Adrenal gland (tissue), 12 donors: Measurements from ENCODE around the gene SNX5. TPM values are rescaled to one million over a fixed set of nuclear protein-coding genes. Genes with fewer than 3 reads are reported as not detected.

Experiments
- DNase-seq, 7 donors: peaks; one replicate each; pipeline ENCODE4 v3.0.0-alpha.2; 2019 to 2020
- H3K27ac ChIP-seq, 5 donors: fragments of 200-600 bp; sonication (generic) in 4 of 5; 1 replicate in 3 of 5; 2 replicates in 2 of 5; pipeline versions ENCODE4 v1.5.1 to v1.8.0; 2016 to 2020; ENCODE audit warnings: mild to moderate bottlenecking in 1 of 5
- H3K27me3 ChIP-seq: fragments of 200-600 bp; 2 replicates; pipeline ENCODE4 v1.8.0; 2021
- H3K36me3 ChIP-seq, 2 donors: fragments of 200-600 bp; replicated peaks in 1 of 2; 1 replicate in 1 of 2; 2 replicates in 1 of 2; pipeline versions ENCODE4 v1.5.1 to v1.8.0; 2018 to 2022
- H3K4me1 ChIP-seq, 2 donors: fragments of 200-600 bp; replicated peaks in 1 of 2; 1 replicate in 1 of 2; 2 replicates in 1 of 2; pipeline versions ENCODE4 v1.5.1 to v1.8.0; 2018 to 2021
- H3K4me3 ChIP-seq, 4 donors: fragments of 200-600 bp; sonication (generic) in 3 of 4; one replicate each; pipeline ENCODE4 v1.5.1; 2016 to 2018
- H3K9me3 ChIP-seq, 3 donors: fragments of 200-600 bp; sonication (generic) in 1 of 3; replicated peaks in 1 of 3; 1 replicate in 2 of 3; 2 replicates in 1 of 3; pipeline versions ENCODE4 v1.5.1 to v1.8.0; 2016 to 2021
- POLR2A ChIP-seq, 2 donors: fragments of 450-650 bp; IDR thresholded peaks; one replicate each; pipeline ENCODE4 v1.6.1; 2017; ENCODE audit warnings: antibody characterized with exemption in 2 of 2, mild to moderate bottlenecking in 2 of 2, moderate library complexity in 1 of 2
- WGBS, 4 donors: extraction: QIAGEN DNeasy Blood & Tissue Kit in 2 of 4; methylation state at CpG; one replicate each; pipeline versions ENCODE4 v1.1.5 to v1.1.7; 2013 to 2017; 5-methylcytosine and 5-hydroxymethylcytosine counted together
- intact Hi-C, 2 donors: fragments of 100-400 bp; cut with DNase I; formaldehyde crosslinking; loops; one replicate each; pipeline versions ENCODE4 v1.14.1 to v1.15.0; 2022 to 2023
- polyA plus RNA-seq, 3 donors: library from polyadenylated mRNA; stranded (reverse); fragments of 200-250 nt in 2 of 3; fragments of 350-450 nt in 1 of 3; fragmentation: Illumina TruSeq in 1 of 3; extraction: RNeasy Lipid Tissue Mini Kit (QIAGEN cat#74804) in 1 of 3; gene quantifications; one replicate each; pipeline ENCODE4 v1.2.3, GENCODE V29; 2013 to 2014
- total RNA-seq, 9 donors: library from RNA; depleted of rRNA in 4 of 9; stranded (reverse); fragments of >200 nt in 4 of 9; fragments of 120-200 nt in 1 of 9; fragmentation: NEBNext Ultra II Directional in 1 of 9; extraction: Animal tissue kit (Norgen Biotek cat#: 25700) in 1 of 9; gene quantifications; one replicate each; pipeline versions ENCODE4 v1.1.0 to v1.2.4, GENCODE V29; 2013 to 2023
- TF ChIP-seq, protein P1 (sequence below), 6 experiments: fragments of 450-650 bp in 4 of 6; fragments of 200-600 bp in 2 of 6; sonication (generic) in 1 of 6; IDR thresholded peaks; 1 replicate in 5 of 6; 2 replicates in 1 of 6; pipeline versions ENCODE4 v1.5.1 to v1.8.0; 2016 to 2021; ENCODE audit warnings: antibody characterized with exemption in 6 of 6, mild to moderate bottlenecking in 2 of 6, moderate library complexity in 1 of 6
- donor health status: healthy with polysubstance abuse.
- donor health status: Bipolar disorder and iron deficiency.
- donor health status: DM: yes; HTN: yes; CAD: no.
- donor health status: DM: no; HTN: no; CAD: no.
- donor health status: DM: no; HTN: no; CAD: no.
- donor health status: DM: yes; HTN: yes; CAD: no.

Gene SNX5
- total and polyA plus RNA-seq, 12 donors, result 103 to 201 (median 144) TPM

DNA sequence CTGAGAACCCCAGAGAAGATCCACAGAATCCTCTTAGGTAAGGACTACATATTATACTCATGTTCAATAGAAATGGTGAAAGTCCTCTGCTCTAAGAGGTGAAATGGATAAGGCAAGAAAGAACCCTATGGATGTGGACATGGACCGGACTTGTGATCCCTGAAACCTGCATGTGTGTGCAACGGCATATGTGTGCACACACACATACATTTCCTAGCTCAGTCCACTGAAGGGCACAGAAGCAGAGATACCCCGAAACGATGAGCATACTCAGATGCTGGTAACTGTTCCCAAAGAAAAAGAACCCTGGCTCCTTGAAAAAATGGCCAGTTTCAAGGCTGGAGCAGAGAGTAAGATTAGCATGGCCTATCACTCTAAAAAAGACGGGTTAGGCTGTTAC lies 22.6 kb downstream of the SNX5 start:
- TF ChIP-seq, protein P1, sequence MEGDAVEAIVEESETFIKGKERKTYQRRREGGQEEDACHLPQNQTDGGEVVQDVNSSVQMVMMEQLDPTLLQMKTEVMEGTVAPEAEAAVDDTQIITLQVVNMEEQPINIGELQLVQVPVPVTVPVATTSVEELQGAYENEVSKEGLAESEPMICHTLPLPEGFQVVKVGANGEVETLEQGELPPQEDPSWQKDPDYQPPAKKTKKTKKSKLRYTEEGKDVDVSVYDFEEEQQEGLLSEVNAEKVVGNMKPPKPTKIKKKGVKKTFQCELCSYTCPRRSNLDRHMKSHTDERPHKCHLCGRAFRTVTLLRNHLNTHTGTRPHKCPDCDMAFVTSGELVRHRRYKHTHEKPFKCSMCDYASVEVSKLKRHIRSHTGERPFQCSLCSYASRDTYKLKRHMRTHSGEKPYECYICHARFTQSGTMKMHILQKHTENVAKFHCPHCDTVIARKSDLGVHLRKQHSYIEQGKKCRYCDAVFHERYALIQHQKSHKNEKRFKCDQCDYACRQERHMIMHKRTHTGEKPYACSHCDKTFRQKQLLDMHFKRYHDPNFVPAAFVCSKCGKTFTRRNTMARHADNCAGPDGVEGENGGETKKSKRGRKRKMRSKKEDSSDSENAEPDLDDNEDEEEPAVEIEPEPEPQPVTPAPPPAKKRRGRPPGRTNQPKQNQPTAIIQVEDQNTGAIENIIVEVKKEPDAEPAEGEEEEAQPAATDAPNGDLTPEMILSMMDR (IDR thresholded peaks at IDR 0.05), result no peak
- no peak for TF ChIP-seq POLR2A (IDR thresholded peaks at IDR 0.05)
- Histone ChIP-seq H3K27me3 (no peaks in the 10 kb centered on the region), H3K4me3 (no peak overlapping the region), H3K9me3 (no peaks in the 10 kb centered on the region), H3K36me3 (peaks cover 0 to 94% of the 10 kb centered on the region in 2 donors), H3K27ac (no peak overlapping the region), H3K4me1 (peaks cover 0 to 14% of the 10 kb centered on the region in 2 donors)
- WGBS, 4 donors, result 89 to 97% (median 95%) methylated on average over 5 of the region's 5 CpGs
- no peak for DNase-seq
- intact Hi-C loops, result no loop called here

DNA sequence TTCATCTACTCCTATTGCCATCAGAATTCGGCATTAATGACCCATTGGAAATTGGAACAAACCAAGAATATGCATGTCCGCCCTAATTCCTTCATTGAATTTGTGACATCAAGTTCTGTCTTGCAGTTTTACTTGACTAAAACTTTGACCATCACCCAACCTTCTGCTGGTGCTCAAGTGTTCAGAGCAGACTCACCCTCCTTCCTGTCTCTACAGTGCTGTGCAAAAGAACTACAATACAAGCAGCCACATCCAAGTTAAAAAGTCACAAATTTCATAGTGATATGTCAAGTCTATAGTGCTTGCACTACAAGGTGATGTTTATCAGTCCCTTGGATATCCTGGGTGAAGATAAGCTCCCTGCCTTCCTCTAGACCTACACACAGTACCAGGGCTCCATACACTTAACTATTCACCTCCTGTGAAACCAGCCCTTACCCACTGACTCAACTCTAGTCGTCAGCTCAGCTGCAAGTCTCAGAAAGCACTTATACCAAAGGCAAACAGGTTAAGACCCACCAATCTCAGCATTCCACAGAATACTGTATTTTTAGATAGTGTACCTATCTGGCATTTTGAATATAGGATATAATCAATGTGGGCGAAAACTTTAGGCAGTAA lies 23.6 kb downstream of the SNX5 start:
- no peak overlapping the region for H3K4me3 ChIP-seq
- WGBS, 4 donors, result 92 to 95% (median 94%) methylated on average over 4 of the region's 4 CpGs
- H3K36me3 ChIP-seq, result peaks cover 0 to 90% of the 10 kb centered on the region in 2 donors

DNA sequence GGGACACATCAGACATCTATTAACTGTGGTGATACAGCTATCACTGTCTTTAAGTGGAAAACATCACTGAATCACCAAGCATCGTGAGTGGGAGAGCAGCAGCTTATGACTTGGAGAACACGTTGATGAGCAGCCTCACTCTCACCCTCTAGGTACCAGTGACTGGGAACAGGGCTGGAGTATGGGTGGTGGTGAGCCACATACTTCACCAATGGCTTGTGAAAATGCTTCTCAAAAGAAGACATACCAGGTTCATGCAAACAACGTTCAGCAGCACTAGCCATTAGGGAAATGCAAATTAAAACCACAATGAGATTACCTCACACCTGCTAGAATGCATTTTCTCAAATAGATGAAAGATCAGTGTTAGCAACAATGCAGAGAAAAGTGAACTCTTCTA lies 25.3 kb downstream of the SNX5 start:
- Histone ChIP-seq H3K36me3 (peaks cover 0 to 73% of the 10 kb centered on the region in 2 donors), H3K4me3 (no peak overlapping the region), H3K4me1 (peaks cover 0 to 22% of the 10 kb centered on the region in 2 donors), H3K27ac (no peak overlapping the region), H3K9me3 (no peaks in the 10 kb centered on the region), H3K27me3 (no peaks in the 10 kb centered on the region)
- no peak for DNase-seq
- intact Hi-C loops, result no loop called here
- WGBS, 4 donors, result 57 to 67% (median 62%) methylated on average over 3 of the region's 3 CpGs
- no peak for TF ChIP-seq POLR2A (IDR thresholded peaks at IDR 0.05)
- TF ChIP-seq, protein P1 (IDR thresholded peaks at IDR 0.05), result no peak

More for the DNA sequence above, 23.6 kb downstream of the SNX5 start:
- intact Hi-C loops, result no loop called here
- no peak for DNase-seq
- no peak overlapping the region for H3K27ac ChIP-seq
- TF ChIP-seq, protein P1 (IDR thresholded peaks at IDR 0.05), result no peak
- TF ChIP-seq POLR2A (IDR thresholded peaks at IDR 0.05), result no peak
- H3K4me1 ChIP-seq, result peaks cover 0 to 14% of the 10 kb centered on the region in 2 donors
- no peaks in the 10 kb centered on the region for H3K27me3 ChIP-seq
- no peaks in the 10 kb centered on the region for H3K9me3 ChIP-seq

DNA sequence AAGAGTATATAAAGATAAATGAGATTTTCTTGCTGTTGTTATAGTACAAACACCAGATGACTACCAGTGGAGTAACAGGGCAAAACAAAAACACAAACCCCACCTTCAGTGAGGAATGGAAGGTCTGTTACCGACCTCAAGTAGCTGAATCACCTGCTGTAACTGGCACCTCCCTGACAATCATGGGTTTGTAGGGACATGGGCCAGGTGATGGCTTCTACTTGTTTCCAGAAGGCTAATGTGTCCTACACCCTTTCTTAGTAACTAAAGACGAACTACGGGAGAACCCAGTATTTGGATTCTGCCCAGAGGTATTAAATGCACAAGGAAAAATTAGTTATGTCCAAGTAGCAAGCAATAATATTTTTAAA lies 26.8 kb downstream of the SNX5 start:
- Histone ChIP-seq H3K27ac (no peak overlapping the region), H3K4me3 (no peak overlapping the region), H3K4me1 (peaks cover 0 to 16% of the 10 kb centered on the region in 2 donors), H3K27me3 (no peaks in the 10 kb centered on the region), H3K36me3 (peaks cover 0 to 60% of the 10 kb centered on the region in 2 donors), H3K9me3 (no peaks in the 10 kb centered on the region)
- TF ChIP-seq, protein P1 (IDR thresholded peaks at IDR 0.05), result no peak
- no peak for TF ChIP-seq POLR2A (IDR thresholded peaks at IDR 0.05)
- WGBS, 4 donors, result 70 to 78% (median 76%) methylated on average over 3 of the region's 3 CpGs
- intact Hi-C loops, result no loop called here
- DNase-seq, result no peak
